Trophoblast cell (in vitro differentiated cells and primary cell): ENCODE data around the gene ZCCHC17.

ENCODE experiments used
- DNase-seq, 2 donors: peaks; one replicate each; pipeline ENCODE4 v3.0.0-alpha.2; 2016
- H2AFZ ChIP-seq: 2 replicates; pipeline ENCODE4 v1.6.1; 2013; ENCODE audit warnings: low read length, moderate library complexity, mild to moderate bottlenecking; ENCODE audit not compliant: insufficient read depth, poor library complexity
- H2AK5ac ChIP-seq: 2 replicates; pipeline ENCODE4 v1.6.1; 2013; ENCODE audit warnings: mild to moderate bottlenecking, low read length
- H2BK120ac ChIP-seq: 2 replicates; pipeline ENCODE4 v1.6.1; 2013; ENCODE audit warnings: low read length, mild to moderate bottlenecking, moderate library complexity; ENCODE audit not compliant: insufficient read depth, poor library complexity
- H2BK12ac ChIP-seq: 2 replicates; pipeline ENCODE4 v1.6.1; 2013; ENCODE audit warnings: mild to moderate bottlenecking, low read length, moderate library complexity
- H2BK5ac ChIP-seq: 2 replicates; pipeline ENCODE4 v1.6.1; 2013; ENCODE audit warnings: low read length, low read depth, moderate library complexity, mild to moderate bottlenecking; ENCODE audit not compliant: poor library complexity
- H3K14ac ChIP-seq: 2 replicates; pipeline ENCODE4 v1.6.1; 2013; ENCODE audit warnings: mild to moderate bottlenecking, low read length
- H3K18ac ChIP-seq: 2 replicates; pipeline ENCODE4 v1.6.1; 2013; ENCODE audit warnings: mild to moderate bottlenecking, low read length
- H3K23ac ChIP-seq: 2 replicates; pipeline ENCODE4 v1.6.1; 2013; ENCODE audit warnings: low read length
- H3K27ac ChIP-seq: 2 replicates; pipeline ENCODE4 v1.5.1; 2013; ENCODE audit warnings: low read depth, mild to moderate bottlenecking, inconsistent platforms, low read length, moderate library complexity
- H3K27me3 ChIP-seq: 2 replicates; pipeline ENCODE4 v1.6.1; 2013; ENCODE audit warnings: inconsistent platforms, mild to moderate bottlenecking, low read length, moderate library complexity; ENCODE audit not compliant: insufficient read depth
- H3K36me3 ChIP-seq, 2 experiments: 1 replicate in 1 of 2; 2 replicates in 1 of 2; pipeline ENCODE4 v1.6.1; 2013; ENCODE audit warnings: low read length in 2 of 2, mild to moderate bottlenecking in 2 of 2, moderate library complexity in 1 of 2; ENCODE audit not compliant: insufficient read depth in 2 of 2, control insufficient read depth in 1 of 2
- H3K4ac ChIP-seq: 2 replicates; pipeline ENCODE4 v1.6.1; 2013; ENCODE audit warnings: low read depth, mild to moderate bottlenecking, low read length, moderate library complexity
- H3K4me1 ChIP-seq, 2 experiments: 1 replicate in 1 of 2; 2 replicates in 1 of 2; pipeline ENCODE4 v1.6.1; 2013; ENCODE audit warnings: low read length in 2 of 2, mild to moderate bottlenecking in 2 of 2, moderate library complexity in 1 of 2; ENCODE audit not compliant: insufficient read depth in 2 of 2, control insufficient read depth in 1 of 2
- H3K4me2 ChIP-seq: 2 replicates; pipeline ENCODE4 v1.6.1; 2013; ENCODE audit warnings: inconsistent platforms, mild to moderate bottlenecking, low read length, moderate library complexity
- H3K4me3 ChIP-seq: 2 replicates; pipeline ENCODE4 v1.5.1; 2013; ENCODE audit warnings: mild to moderate bottlenecking, low read depth, low read length, inconsistent platforms
- H3K79me1 ChIP-seq: one replicate; pipeline ENCODE4 v1.6.1; 2013; ENCODE audit warnings: low read length
- H3K79me2 ChIP-seq: 2 replicates; pipeline ENCODE4 v1.6.1; 2013; ENCODE audit warnings: low read length, mild to moderate bottlenecking; ENCODE audit not compliant: control insufficient read depth, insufficient read depth, poor library complexity
- H3K9ac ChIP-seq: 2 replicates; pipeline ENCODE4 v1.6.1; 2013; ENCODE audit warnings: mild to moderate bottlenecking, low read length
- H3K9me3 ChIP-seq: 2 replicates; pipeline ENCODE4 v1.6.1; 2013; ENCODE audit warnings: low read depth, mild to moderate bottlenecking, control low read depth, inconsistent platforms, low read length; ENCODE audit not compliant: insufficient read depth
- H4K12ac ChIP-seq: 2 replicates; pipeline ENCODE4 v1.6.1; 2013; ENCODE audit warnings: low read depth, mild to moderate bottlenecking, low read length, moderate library complexity
- H4K8ac ChIP-seq: 2 replicates; pipeline ENCODE4 v1.6.1; 2013; ENCODE audit warnings: low read depth, mild to moderate bottlenecking, low read length, moderate library complexity
- H4K91ac ChIP-seq: one replicate; pipeline ENCODE4 v1.6.1; 2013; ENCODE audit warnings: low read depth, mild to moderate bottlenecking, low read length, moderate library complexity
- WGBS: extraction: QIAGEN DNeasy Blood & Tissue Kit; methylation state at CpG from one replicate; pipeline ENCODE4 v1.1.7; 2013; ENCODE audit warnings: missing lambda C conversion rate; ENCODE audit not compliant: insufficient read length, insufficient coverage; ENCODE audit errors: extremely low coverage; 5-methylcytosine and 5-hydroxymethylcytosine counted together

The ZCCHC17 gene

DNA sequence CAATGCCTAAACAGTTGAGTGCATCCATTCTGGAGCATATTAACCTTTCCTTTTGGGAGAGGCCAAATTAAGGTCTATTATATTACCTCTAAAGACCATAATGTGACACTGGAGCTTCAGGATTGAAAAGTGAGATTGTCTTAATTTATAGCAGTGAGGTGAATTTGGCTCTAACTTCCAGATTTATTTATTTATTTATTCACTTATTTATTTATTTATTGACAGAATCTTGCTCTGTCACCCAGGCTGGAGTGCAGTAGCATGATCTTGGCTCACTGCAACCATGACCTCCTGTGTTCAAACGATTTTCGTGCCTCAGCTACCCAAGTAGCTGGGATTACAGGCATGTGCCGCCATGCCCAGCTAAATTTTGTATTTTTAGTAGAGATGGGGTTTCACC, 19.1 kb downstream of the ZCCHC17 start:
- Histone ChIP-seq H3K79me2 (no peaks in the 10 kb centered on the region), H3K4me2 (no peak overlapping the region), H2BK12ac (no peak overlapping the region), H3K9ac (no peak overlapping the region), H3K27me3 (no peaks in the 10 kb centered on the region), H2BK120ac (no peak overlapping the region), H2AK5ac (no peak overlapping the region), H3K36me3 (peaks cover 20 to 23% of the 10 kb centered on the region in 2 experiments), H3K18ac (no peak overlapping the region), H3K27ac (no peak overlapping the region), H3K14ac (no peak overlapping the region), H3K4me1 (no peaks in the 10 kb centered on the region), H3K79me1 (no peaks in the 10 kb centered on the region), H3K9me3 (no peaks in the 10 kb centered on the region), H4K91ac (no peak overlapping the region), H3K4ac (no peak overlapping the region), H3K23ac (no peak overlapping the region), H4K12ac (no peak overlapping the region), H2AFZ (no peak overlapping the region), H3K4me3 (no peak overlapping the region), H4K8ac (no peak overlapping the region), H2BK5ac (no peak overlapping the region)
- WGBS: no CpG with 5 or more reads among the region's 3 CpGs
- DNase-seq: no peak

DNA sequence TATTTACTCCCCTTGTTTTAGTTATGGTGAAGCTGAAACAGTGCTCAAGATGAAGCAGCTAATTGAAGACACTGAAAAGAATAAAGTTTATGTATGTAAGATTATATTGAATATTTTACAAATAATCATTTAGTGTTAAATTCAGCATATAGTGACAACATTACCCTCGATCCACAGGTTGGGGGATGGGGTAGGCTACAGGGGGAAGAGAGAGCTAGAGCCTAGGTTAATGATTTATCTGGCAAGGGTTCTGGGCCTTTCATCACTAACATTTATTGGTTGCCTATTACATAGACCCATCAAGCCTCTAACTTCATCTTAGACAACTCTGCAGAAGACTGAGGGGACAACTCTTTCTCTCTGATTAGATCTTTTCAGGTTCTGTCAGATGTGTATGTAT, 21.3 kb downstream of the ZCCHC17 start:
- no CpG with 5 or more reads among the region's 1 CpG for WGBS
- Histone ChIP-seq H3K79me2 (no peaks in the 10 kb centered on the region), H3K23ac (no peak overlapping the region), H3K4ac (no peak overlapping the region), H3K79me1 (no peaks in the 10 kb centered on the region), H3K9ac (no peak overlapping the region), H2BK120ac (no peak overlapping the region), H3K36me3 (peaks cover 14 to 18% of the 10 kb centered on the region in 2 experiments), H3K27ac (no peak overlapping the region), H3K18ac (no peak overlapping the region), H3K4me1 (no peaks in the 10 kb centered on the region), H3K9me3 (no peaks in the 10 kb centered on the region), H3K14ac (no peak overlapping the region), H3K4me2 (no peak overlapping the region), H4K91ac (no peak overlapping the region), H2AK5ac (no peak overlapping the region), H2AFZ (no peak overlapping the region), H2BK5ac (no peak overlapping the region), H2BK12ac (no peak overlapping the region), H3K4me3 (no peak overlapping the region), H4K8ac (no peak overlapping the region), H3K27me3 (no peaks in the 10 kb centered on the region), H4K12ac (no peak overlapping the region)
- DNase-seq: no peak

DNA sequence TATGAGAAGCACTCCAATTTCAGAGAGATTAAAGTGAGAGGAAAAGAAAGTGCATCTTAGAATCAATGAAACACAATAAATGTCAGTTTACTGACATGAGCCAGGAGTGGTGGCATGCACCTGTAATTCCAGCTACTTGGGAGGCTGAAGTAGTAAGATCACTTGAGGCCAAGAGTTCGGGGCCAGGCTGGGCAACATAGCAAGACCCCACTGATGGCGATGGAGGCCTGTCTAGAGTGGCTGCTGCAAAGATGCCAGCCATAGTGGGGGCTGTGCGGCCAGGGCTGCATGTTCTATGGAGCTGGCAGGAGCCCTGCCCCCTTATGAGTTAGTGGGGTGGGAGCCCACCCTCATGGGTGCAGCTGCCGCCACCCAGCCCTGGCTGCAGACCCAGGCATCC, 27.3 kb downstream of the ZCCHC17 start:
- H3K14ac ChIP-seq: no peak overlapping the region
- no peak overlapping the region for H4K12ac ChIP-seq
- no peak overlapping the region for H3K27ac ChIP-seq
- no peak overlapping the region for H4K8ac ChIP-seq
- no peak overlapping the region for H3K4me2 ChIP-seq
- no peaks in the 10 kb centered on the region for H3K27me3 ChIP-seq
- peaks cover 11 to 16% of the 10 kb centered on the region in 2 experiments for H3K36me3 ChIP-seq
- no peaks in the 10 kb centered on the region for H3K9me3 ChIP-seq
- DNase-seq: no peak
- no peak overlapping the region for H3K23ac ChIP-seq
- no peaks in the 10 kb centered on the region for H3K79me1 ChIP-seq
- no peak overlapping the region for H3K18ac ChIP-seq
- H2AFZ ChIP-seq: no peak overlapping the region
- no peak overlapping the region for H3K4me3 ChIP-seq
- no peak overlapping the region for H2BK12ac ChIP-seq
- H3K4me1 ChIP-seq: no peaks in the 10 kb centered on the region
- no peak overlapping the region for H2BK120ac ChIP-seq
- H4K91ac ChIP-seq: no peak overlapping the region
- no peak overlapping the region for H3K4ac ChIP-seq
- WGBS: no CpG with 5 or more reads among the region's 4 CpGs
- H2AK5ac ChIP-seq: no peak overlapping the region
- H3K79me2 ChIP-seq: no peaks in the 10 kb centered on the region
- H3K9ac ChIP-seq: no peak overlapping the region
- H2BK5ac ChIP-seq: no peak overlapping the region

DNA sequence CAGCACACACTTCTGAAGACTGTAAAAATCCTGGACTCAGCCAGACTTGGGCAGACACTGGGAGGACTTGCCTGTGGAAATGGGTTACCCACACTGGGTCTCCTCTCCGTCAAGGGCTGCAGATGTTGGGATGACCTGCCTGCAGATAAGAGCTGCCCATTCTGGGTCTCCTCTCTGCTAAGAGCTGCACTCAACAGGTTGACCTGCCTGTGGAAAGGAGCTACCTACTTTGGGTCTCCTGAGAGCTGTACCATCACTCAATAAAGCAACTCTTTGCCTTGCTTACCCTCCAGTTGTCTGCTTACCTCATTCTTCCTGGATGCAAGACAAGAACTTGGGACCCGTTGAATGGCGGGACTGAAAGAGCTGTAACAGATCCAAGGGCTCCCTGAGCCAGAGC, 28.2 kb downstream of the ZCCHC17 start:
- H3K36me3 ChIP-seq: peaks cover 11 to 13% of the 10 kb centered on the region in 2 experiments
- no peak overlapping the region for H3K14ac ChIP-seq
- H3K27me3 ChIP-seq: no peaks in the 10 kb centered on the region
- H4K8ac ChIP-seq: no peak overlapping the region
- H3K23ac ChIP-seq: no peak overlapping the region
- H2BK120ac ChIP-seq: no peak overlapping the region
- no CpG with 5 or more reads among the region's 3 CpGs for WGBS
- no peak overlapping the region for H2AK5ac ChIP-seq
- H2AFZ ChIP-seq: no peak overlapping the region
- H4K91ac ChIP-seq: no peak overlapping the region
- H3K9me3 ChIP-seq: no peaks in the 10 kb centered on the region
- no peak overlapping the region for H2BK12ac ChIP-seq
- DNase-seq: no peak
- H2BK5ac ChIP-seq: no peak overlapping the region
- no peaks in the 10 kb centered on the region for H3K79me2 ChIP-seq
- H3K4ac ChIP-seq: no peak overlapping the region
- no peaks in the 10 kb centered on the region for H3K4me1 ChIP-seq
- no peak overlapping the region for H3K9ac ChIP-seq
- no peak overlapping the region for H4K12ac ChIP-seq
- no peaks in the 10 kb centered on the region for H3K79me1 ChIP-seq
- no peak overlapping the region for H3K18ac ChIP-seq
- no peak overlapping the region for H3K4me2 ChIP-seq
- no peak overlapping the region for H3K4me3 ChIP-seq
- no peak overlapping the region for H3K27ac ChIP-seq
